HG02973 (cell line): ENCODE data around the gene TOP1.

Experiments used
- ATAC-seq: cut with Tn5 transposase; IDR thresholded peaks from one replicate; pipeline ENCODE4 v1.9.1; 2021; ENCODE audit warnings: moderate library complexity; ENCODE audit not compliant: unreplicated experiment

The TOP1 gene

DNA sequence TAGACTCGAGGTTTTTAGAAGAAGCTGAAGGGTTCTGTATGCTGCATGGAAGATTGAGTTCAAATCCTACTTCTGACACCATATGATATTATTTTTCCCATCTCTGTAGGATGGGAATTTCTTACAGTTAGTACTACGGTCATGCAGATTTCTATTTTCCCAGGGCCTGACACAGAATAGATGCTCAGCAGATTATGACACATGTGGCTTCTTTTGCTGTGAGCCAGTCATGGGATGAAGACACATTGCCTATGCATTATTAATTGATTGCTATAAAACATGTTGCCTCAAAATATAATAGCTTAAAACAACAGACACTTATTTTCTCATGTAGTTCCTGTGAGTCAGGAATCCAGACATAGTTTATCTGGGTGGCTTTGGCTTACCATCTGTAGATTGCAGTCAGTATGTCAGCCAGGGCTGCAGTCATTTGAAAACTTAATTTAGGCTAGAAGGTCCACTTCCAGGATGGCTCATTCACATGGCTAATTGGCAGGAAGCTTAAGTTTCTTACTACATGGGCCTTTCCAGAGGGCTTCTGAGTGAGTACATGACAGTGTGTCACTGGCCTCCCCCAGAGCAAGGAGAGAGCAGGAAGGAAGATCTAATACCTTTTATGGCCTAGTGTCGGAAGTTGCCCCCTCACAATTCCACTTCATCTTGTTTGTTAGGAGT is 29.5 kb downstream of the TOP1 start:
- no peak for ATAC-seq

DNA sequence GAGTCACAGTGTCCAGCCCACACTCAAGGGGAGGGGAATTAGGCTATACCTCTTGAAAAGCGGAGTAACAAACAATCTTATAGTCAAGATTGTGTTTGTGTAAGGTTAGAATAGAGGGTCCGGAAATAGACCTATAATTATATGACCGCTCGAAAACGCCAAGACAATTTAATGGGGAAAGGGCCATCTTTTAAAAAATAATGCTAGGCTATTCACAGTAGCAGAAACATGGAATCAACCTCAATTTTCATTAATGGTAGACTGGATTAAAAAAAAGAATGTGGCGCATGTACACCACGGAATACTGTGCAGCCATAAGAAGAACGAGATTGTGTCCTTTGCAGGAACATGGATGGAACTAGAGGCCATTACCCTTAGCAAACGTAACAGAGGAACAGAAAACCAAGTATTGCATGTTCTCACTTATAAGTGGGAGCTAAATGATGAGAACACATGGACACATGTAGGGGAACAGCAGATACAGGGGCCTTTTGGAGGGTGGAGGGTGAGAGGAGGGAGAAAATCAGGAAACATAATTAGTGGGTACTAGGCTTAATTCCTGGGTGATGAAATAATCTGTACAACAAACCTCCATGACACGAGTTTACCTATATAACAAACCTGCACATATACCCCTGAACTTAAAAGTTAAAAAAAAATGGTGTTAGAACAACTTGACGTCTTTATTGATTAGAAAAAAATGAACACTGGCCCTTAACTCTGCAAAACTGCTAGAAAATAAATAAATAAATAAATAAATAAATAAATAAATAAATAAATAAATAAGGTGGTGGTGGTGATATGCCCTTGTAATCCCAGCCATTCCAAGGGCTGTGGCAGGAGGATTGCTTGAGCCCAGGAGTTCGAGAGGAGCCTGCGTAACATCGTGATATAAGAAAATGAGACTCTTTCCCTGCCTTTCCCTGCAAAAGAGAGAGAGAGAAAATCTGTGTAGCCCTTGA is 30.3 kb downstream of the TOP1 start:
- no peak for ATAC-seq

DNA sequence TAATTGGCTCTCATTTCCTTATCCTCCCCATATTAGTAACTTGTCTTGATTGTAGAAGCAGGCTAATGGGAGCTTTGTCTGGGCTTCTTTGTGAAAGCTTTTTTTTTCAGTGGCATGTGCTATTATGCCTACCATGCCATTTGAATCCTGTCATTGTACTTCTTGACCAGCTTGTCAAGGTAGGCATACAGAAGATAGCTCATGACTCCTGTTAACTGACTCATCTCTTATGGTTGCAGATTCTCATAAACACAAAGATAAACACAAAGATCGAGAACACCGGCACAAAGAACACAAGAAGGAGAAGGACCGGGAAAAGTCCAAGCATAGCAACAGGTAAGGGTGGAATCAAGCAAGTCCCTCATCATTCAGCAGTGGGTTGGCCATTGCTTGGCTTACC is 32.5 kb downstream of the TOP1 start:
- no peak for ATAC-seq

DNA sequence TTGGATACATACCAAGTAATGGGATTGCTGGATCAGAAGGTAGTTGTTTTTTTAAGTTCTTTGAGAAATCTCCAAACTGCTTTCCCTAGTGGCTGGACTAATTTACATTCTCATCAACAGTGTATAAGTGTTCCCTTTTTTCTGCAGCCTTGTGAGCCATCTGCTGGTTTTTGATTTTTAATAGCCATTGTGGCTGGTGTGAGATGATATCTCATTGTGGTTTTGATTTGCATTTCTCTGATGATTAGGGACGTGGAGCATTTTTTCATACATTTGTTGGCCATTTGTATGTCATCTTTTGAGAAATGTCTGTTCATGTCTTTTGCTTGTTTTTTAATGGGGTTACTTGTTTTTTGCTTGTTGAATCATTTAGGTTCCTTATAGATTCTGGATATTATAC is 34.8 kb downstream of the TOP1 start:
- ATAC-seq = no peak

DNA sequence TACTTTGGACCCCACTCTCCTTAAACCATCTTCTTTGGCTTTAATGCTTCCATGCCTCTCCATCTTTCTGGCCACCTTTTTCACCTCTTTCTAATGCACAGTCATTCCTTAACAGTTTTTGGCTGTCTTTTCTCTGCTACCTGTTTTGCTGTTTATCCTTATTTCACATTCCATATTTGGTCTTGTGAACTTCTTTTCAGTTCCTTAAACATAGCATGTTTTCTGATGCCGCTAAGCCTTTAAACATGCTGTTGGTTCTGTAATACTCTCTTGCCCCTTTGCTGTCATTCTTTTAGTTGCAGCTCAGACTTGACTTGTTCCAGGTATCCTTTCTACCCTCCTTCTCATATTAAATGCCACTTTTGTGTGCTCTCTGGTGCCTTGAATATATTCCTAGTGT is 35.8 kb downstream of the TOP1 start:
- peak; percentile 63 for ATAC-seq

DNA sequence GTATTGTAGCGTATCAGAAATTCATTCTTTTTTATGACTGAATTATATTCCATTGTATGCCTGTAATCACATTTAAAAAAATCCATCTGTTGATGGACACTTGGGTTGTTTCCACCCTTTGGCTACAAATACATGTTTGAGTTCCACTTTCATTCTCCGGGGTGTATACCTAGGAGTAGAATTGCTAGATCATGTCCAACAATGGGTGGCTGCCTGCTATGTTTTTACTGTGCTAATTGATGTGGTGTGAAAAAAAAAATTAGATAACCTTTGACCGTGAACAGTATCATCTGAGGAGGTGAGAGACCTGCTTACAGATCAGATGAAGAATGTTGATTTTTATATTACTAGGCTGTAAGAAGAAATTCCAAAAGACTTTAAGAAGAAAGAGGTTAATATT is 37.1 kb downstream of the TOP1 start:
- ATAC-seq = no peak

DNA sequence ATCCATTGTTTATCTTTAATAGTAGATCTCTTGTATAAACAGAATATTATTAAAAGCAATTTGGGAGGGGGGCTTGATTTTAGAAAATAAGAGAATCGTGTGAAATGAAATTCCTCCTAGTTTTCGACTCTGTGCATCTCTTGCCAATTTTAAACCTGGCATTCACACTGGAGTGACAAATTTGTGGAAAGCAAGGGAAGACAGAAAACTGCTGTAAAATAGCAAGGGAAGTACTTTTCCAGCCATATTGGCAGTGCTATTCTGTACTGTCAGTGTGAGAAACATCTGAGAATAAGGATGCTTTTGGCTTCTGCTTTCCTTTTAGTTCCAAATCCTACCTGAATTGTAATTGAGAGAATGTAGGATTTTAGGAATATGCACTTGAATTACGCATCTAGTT is 40.2 kb downstream of the TOP1 start:
- ATAC-seq = no peak

DNA sequence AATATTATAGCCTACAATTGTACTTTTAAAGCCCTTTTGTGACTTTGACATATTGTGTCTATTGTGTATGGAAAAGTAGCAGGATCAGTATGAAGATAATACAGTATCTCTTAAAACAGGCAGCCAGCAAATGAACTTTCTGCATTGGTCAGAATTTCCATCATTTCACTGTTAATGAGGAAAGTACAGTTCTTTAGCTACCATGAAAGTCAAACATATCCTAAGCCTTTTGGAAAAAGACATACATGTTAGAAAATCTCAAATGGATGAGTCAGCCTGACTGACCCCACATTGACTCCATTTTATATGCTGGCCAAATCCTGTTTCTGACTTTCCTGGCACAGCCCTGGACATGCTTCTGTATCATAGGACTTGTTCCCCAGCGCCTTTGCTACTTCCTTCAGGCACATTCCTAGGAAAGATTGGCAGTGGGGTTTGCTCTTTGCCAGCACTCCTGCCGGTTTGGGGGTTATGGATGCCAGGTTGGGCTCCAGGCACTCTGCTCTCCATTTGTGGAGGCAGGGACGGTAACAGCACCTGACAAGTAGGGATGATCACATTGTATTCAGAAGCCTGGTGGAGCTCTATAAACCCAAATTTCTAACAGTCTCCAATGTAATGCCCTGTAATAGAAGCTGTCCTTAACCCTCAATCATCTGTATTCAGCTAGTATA is 43.7 kb downstream of the TOP1 start:
- ATAC-seq = no peak

DNA sequence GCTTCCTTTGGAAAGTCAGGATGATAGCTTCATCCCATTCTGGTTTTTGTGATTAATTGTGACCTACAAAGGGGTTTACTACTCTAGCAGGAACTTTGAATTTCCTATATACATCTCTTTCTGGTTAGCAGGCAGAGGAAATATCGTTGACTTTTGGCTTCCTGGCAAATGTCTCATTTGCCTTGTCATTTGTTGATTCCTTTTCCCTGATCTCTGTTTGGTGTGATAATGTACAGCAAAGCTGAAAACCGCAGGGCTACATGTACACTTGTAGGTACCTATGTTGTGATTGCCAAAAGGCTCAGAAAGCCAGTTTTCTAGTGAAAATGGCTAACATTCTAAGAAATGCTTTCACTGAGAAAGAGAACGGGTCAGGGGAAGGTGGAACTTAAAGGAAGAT is 44.3 kb downstream of the TOP1 start:
- no peak for ATAC-seq

DNA sequence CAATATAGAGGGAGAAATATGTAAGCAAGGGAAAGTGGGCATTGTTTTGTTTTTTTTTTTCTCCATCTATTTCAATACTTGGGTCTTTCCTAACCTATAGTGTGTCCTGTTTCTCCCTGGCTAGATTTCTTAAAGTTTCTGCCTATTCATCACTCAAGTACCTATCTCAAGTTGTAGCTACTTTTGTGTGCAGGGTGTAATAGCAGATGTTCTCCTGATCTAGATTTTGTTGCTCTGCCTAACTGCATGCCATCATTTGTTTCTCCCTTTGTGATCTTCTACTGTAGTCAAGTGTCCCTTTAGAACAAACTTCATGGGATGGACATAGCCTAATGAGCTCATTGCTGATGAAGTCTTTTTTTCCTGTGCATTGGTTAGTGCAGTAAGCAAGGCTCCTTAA is 45.8 kb downstream of the TOP1 start:
- ATAC-seq = no peak

DNA sequence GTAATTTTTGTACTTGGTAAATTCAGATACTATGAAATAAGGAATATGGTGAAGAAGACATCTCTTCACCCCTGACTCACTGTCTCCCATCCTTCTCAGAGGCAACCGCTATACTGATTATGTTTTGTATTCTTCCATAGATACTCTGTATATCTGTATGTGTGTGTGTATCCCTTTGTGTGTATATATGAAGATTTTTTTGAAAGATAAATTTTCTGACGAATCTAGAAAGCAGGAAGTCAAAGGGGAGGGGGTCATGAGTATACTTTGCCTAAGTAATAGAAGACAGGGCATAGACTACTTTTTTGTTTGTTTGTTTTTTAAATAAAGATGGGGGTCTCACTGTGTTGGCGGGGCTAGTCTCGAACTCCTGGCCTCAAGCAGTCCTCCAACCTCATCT is 48.2 kb downstream of the TOP1 start:
- ATAC-seq = no peak

DNA sequence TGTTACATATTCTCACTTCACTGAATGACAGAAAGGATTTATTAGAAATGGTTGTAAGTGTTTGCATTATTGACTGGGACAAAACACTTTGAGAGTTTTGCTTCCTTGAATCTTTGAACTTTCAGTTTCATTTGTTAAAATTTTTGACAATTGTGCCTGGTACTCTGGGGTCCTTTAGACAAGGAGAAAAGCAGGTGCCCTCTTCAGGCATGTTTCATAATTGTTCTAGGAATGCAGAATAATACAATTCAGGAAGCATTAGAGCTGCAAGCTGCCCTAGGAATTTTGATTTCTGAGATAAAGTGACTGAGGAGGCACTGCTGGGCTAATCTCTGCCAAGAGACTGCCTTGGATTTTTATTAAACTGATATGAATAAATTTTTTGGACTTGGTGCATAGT is 49.7 kb downstream of the TOP1 start:
- ATAC-seq = no peak

DNA sequence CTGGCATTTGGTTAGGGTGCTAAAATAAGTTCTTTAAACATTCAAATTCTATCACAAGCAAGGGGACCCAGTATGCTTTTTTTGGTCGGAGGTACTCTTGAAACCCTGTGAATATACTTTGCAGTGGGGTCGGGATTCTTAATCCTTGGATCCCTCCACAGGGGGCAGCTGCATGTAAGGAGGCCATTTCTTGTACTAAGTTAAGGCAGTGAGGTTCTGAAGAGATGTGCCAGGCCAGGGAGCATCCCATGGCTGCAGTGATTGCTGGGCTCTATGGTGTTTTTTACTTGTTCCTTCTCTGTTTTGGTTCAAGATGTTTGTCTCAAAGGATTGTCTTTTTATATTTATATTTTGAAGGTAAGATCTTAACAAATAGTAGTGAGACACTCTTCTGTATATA is 50.4 kb downstream of the TOP1 start:
- no peak for ATAC-seq

DNA sequence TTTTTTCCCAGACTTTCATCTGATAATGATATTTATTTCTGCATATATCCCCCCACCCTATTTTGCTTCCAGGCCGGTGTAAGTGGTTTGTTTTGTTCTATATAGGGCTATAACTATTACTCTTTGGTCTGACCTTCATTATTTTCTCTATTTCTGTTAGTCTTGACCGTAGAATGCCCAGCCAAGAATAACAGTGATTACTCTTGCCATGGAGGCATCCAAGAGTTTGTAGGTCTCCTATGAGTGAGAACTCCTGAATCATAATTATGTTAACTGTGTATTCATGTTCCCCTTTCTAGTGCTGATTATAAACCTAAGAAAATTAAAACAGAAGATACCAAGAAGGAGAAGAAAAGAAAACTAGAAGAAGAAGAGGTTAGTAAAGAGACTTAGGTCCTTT is 52.2 kb downstream of the TOP1 start:
- ATAC-seq = no peak

DNA sequence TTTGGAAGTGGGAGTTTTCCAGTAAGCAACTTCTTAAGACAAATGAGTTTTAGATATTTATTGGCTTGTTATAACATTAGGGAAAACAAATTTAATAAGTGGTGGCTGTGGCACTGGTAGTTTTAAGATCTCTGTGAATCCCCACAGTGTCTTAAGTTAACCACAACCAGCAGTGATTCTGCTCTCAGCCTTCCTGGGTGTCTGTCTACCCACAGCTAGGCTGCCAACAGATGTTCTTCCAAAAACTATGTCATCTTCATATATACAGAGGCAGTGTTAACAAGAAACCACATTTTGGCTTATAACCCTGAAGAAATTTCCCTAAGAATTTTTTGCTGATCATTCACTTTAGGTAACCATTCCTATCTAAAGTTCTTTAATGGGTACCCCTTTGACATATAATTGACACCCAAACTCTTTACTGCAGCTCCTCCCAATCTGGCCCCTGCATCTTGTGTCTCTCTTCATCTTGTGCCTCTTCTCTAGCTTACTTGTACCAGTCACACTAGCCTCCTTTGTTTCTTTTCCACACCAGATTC is 52.7 kb downstream of the TOP1 start:
- no peak for ATAC-seq

DNA sequence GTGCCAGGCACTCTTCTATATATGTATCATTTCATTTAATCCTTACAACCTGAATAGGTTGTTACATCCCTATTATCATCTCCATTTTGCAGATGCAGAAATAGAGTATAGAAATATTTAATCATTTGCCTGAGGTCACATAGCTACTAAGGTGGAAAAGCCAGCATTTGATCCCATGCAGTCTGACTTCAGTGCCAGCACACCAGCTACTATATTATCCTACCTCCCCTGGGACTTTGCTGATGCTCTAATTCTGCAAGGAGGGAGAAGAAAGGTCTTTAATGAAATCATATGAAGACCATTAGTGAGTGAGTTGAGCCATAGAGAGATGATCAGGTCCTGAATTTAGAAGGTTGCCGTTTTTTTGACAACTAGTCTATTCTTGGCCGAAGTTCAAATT is 53.7 kb downstream of the TOP1 start:
- no peak for ATAC-seq

DNA sequence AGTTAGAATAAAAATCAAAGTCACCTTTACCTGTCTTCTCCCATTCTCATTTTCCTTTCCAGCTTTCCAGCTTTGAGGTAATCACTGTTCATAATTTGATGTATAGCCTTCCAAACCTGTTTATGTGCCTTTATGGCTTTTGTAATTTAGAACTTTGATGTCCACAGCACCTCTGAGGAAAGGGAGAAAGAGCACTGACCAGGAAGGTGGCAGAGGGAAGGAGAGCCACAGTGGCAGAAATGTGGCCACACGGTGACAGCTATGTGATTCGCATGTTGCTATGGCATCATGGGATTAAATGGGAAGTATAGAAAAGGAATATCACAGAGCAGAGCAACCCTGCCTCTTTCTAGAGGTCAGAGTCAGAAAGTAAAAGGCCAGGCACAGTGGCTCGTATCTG is 57.0 kb downstream of the TOP1 start:
- ATAC-seq = no peak

DNA sequence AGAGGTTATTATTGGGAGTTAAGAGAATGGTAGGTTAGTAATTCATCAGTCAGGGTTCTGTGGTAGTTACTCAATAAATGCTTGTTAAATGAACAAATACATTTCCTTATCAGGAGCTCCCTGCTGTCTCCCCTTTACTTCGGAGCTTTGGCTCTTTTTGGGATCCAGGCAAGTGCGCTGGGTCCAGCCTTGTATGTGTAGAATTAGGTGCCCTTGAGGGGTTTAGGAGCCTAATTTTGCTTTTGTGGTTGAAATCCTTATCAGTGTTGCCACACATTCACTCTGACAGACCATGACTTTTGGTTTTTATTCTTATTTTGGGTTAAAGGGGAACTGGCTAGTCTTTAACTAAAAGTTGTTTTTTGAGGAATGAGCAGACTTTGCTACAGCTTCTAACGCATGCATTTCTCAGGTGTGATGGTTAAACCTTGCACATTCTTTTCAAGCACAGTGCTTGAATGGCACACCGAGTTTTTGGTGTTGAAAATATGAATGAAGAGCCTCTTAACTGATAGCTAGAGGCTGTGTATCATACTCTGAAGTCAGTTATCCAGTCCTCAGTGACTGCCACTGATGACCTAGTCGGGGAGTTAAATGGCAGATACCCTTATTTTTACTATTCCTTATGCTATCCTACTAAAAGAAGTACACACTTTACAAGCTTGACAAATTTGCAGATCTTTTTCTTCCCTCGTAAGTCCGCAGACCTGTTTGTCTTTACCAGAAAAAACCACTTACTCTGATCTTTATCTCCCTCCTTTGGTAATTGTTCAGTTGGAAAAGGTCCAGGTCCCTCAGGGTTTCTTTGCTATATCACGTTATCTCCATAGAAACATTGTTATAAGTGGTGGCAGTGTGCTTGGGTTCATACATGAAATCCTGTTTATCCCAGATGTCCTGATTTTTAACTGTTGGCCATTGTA is 58.0 kb downstream of the TOP1 start:
- no peak for ATAC-seq

DNA sequence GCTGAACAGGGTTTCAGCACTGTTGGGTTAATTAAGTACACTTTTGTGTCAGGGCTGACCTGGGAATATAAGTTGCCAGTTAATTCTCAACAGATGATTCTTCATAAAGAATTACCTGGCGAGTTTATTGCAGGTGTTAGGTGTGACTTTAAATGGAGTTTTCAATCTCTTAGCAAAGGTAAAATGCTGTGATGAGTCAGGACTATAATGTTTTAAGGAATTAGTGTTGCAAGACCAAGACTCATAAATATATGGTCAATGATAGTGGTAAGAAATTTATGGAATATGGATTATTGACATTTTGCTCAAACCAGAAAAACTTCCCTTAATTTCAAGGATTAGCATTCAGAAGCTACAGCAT is 58.7 kb downstream of the TOP1 start:
- ATAC-seq = no peak

DNA sequence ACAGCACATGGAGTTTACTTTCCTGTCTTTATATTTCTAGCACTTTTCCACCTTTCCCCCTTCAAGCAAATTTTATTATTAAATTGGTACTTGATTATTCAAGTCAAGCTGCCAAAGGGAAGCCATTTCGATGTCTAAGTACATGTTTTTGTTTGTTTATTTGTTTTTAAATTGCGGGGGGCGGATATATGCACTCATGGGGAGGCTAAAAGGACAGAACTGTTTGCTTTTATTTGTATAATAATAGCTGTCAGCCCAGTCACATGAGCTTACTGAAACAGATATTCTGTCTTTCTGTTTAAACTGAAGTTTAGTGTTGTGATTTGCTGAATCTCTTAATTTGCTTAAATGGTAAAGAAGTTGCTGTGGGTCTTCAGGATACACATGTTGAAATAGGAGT is 59.2 kb downstream of the TOP1 start:
- ATAC-seq = no peak

DNA sequence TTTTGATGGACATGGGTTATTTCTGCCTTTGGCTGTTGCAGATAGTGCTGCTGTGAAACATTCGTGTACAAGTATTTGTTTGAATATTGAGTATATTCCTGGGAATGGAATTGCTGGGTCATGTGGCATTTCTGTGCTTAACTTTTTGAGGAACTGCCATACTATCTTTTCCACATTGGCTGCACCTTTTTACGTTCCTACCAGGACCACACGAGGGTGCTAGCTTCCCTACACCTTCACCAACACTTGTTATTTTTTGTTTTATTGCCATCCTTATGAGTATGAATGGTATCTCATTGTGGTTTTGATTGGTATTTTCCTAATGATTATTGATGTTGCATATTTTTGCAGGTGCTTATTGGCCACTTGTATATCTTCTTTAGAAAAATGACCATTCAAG is 60.9 kb downstream of the TOP1 start:
- no peak for ATAC-seq
